Measurements from ENCODE around the gene CLEC12A.

- TF ChIP-seq FOXP2 (optimal IDR thresholded peaks at IDR 0.05; ENCODE audit: control extremely low read depth, extremely low read length, insufficient read depth) (no peak), EZH2 (IDR thresholded peaks at IDR 0.05) (no peak)
Measured at GRCh38 chr12:10027311-10027710, 56.1 kb downstream of the CLEC12A start.
